Osteocyte (in vitro differentiated cells): ENCODE data around the gene ANO9. TPM values are rescaled to one million over a fixed set of nuclear protein-coding genes. Genes with fewer than 3 reads are reported as not detected.
"Not testable (repeated sequence)": the region's sequence is repeated elsewhere in the genome, so short reads cannot be mapped to it uniquely, and the experiment has no call there.

Experiments used
- DNase-seq: peaks from one replicate; pipeline ENCODE4 v3.0.0; 2021; ENCODE audit warnings: mixed read lengths; ENCODE audit not compliant: unreplicated experiment; ENCODE audit errors: extremely low spot score
- H3K27ac Mint-ChIP-seq: one replicate; pipeline ENCODE4 v1.8.0; 2021; ENCODE audit warnings: mild to moderate bottlenecking, mixed read lengths; ENCODE audit not compliant: unreplicated experiment
- H3K27me3 Mint-ChIP-seq: one replicate; pipeline ENCODE4 v1.8.0; 2021; ENCODE audit warnings: mixed read lengths; ENCODE audit not compliant: unreplicated experiment
- H3K36me3 Mint-ChIP-seq: one replicate; pipeline ENCODE4 v1.8.0; 2021; ENCODE audit warnings: mixed read lengths; ENCODE audit not compliant: unreplicated experiment
- H3K4me1 Mint-ChIP-seq: one replicate; pipeline ENCODE4 v1.8.0; 2021; ENCODE audit warnings: mixed read lengths; ENCODE audit not compliant: unreplicated experiment
- H3K4me3 Mint-ChIP-seq: one replicate; pipeline ENCODE4 v1.8.0; 2021; ENCODE audit warnings: mild to moderate bottlenecking, moderate library complexity, mixed read lengths; ENCODE audit not compliant: unreplicated experiment
- H3K9me3 Mint-ChIP-seq: one replicate; pipeline ENCODE4 v1.8.0; 2021; ENCODE audit warnings: mixed read lengths; ENCODE audit not compliant: unreplicated experiment
- total RNA-seq: library from RNA; stranded (reverse); gene quantifications from 2 replicates; pipeline ENCODE4 v1.2.1, GENCODE V29; 2021
- TF ChIP-seq, protein P1 (sequence below): fragments of 200-600 bp; sonication (generic); IDR thresholded peaks from 2 replicates; pipeline ENCODE4 v1.5.0; 2021; ENCODE audit warnings: antibody characterized with exemption, mild to moderate bottlenecking, moderate library complexity

Gene ANO9
- total RNA-seq, 1 donor from 2014 or later, result not detected

DNA sequence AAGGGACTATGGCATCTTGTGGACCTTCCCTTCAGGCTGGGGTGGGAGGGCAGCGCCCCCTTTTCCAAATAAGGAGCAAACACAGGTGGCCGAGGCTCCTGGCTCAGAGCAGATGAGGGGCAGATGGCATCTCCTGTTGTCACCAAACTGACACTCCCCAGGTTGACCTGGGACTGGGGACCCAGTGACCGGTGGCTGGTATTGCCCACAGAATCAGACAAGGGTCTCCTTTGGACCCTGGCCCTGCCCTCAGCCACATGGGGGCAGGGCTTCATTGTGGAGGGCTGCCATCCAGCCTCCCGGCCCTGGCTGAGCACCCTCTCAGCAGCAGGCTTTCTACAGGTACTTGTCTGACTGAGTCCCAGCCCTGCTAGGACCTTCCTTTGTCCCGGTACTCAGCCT lies 26.2 kb downstream of the ANO9 start:
- H3K36me3 Mint-ChIP-seq, result no peaks in the 10 kb centered on the region
- H3K27ac Mint-ChIP-seq, result peak overlapping the region; percentile 10
- H3K9me3 Mint-ChIP-seq, result no peaks in the 10 kb centered on the region
- no peaks in the 10 kb centered on the region for H3K27me3 Mint-ChIP-seq
- peak overlapping the region; percentile 33 for H3K4me3 Mint-ChIP-seq
- TF ChIP-seq, protein P1, sequence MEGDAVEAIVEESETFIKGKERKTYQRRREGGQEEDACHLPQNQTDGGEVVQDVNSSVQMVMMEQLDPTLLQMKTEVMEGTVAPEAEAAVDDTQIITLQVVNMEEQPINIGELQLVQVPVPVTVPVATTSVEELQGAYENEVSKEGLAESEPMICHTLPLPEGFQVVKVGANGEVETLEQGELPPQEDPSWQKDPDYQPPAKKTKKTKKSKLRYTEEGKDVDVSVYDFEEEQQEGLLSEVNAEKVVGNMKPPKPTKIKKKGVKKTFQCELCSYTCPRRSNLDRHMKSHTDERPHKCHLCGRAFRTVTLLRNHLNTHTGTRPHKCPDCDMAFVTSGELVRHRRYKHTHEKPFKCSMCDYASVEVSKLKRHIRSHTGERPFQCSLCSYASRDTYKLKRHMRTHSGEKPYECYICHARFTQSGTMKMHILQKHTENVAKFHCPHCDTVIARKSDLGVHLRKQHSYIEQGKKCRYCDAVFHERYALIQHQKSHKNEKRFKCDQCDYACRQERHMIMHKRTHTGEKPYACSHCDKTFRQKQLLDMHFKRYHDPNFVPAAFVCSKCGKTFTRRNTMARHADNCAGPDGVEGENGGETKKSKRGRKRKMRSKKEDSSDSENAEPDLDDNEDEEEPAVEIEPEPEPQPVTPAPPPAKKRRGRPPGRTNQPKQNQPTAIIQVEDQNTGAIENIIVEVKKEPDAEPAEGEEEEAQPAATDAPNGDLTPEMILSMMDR, result no peak
- H3K4me1 Mint-ChIP-seq, result peaks cover 28% of the 10 kb centered on the region
- no peak for DNase-seq

DNA sequence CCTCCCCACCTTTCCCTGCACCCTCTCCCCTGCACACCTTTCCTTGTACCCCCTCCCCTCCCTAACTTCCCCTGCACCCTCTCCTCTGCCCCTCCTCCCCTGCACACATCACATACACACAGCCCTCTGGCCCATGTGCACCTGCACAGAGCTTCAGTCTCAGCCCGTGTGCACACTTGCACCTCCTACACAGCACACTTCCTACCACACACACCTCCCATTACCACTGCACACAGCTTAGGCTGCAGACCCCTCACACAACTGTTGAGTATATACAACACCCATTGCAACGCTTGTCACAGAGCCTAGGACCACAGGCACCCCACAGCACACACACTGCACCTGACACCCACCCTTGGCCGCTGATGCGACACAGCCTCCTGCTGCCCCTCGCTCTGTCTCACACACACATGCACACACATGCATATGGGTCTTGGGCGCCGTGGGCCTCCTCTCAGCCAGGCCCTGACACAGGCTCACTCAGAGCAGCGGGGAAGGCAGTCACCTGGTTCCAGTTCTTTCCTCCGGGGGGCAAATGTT lies 27.4 kb downstream of the ANO9 start:
- H3K4me3 Mint-ChIP-seq, result no peak overlapping the region
- TF ChIP-seq, protein P1, result no peak
- no peaks in the 10 kb centered on the region for H3K9me3 Mint-ChIP-seq

DNA sequence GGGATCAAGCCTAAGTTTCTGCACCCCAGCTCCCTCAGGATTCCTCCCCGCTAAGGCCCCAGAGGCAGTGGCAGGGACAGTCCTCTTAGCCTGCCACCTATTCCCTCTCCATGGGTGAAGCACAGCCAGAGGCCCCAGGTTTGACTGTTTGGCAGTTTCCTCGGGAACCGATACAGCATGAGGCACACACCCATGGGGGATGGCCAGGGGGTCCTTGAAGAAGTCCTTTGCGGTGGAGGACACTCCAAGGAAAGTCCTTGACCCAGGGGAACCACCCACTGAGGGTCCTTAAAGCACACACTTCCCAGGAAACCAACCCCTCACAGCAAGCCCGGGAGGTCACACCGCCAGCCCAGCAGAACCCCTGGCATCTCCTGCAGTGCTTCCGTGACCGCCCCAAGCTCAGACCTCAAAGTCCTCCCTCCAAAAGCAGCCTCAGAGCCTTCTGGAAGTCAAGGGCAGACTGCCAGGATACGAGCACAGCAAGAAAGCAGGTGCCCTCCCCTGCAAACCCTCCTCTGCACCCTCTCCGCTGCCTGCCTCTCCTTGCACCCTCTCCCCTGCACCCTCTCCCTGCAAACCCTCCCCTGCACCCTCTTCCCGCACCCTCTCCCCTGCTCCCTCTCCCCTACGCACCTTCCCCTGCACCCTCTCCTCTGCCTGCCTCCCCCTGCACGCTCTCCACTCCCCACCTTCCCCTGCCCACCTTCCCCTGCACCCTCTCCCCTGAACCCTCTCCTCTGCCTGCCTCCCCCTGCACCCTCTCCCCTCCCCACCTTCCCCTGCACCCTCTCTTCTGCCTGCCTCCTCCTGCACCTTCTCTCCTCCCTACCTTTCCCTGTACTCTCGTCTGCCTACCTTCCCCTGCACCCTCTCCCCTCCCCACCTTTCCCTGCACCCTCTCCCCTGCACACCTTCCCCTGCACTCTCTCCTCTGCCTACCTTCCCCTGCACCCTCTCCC lies 28.4 kb downstream of the ANO9 start:
- TF ChIP-seq, protein P1, result no peak
- Mint-ChIP-seq H3K36me3 (no peaks in the 10 kb centered on the region), H3K27me3 (no peaks in the 10 kb centered on the region), H3K27ac (no peak overlapping the region), H3K9me3 (no peaks in the 10 kb centered on the region), H3K4me1 (peaks cover 40% of the 10 kb centered on the region), H3K4me3 (no peak overlapping the region)
- no peak for DNase-seq

More for the DNA sequence above, 27.4 kb downstream of the ANO9 start:
- Mint-ChIP-seq H3K27ac (no peak overlapping the region), H3K4me1 (peaks cover 36% of the 10 kb centered on the region), H3K36me3 (no peaks in the 10 kb centered on the region), H3K27me3 (no peaks in the 10 kb centered on the region)
- DNase-seq, result no peak

DNA sequence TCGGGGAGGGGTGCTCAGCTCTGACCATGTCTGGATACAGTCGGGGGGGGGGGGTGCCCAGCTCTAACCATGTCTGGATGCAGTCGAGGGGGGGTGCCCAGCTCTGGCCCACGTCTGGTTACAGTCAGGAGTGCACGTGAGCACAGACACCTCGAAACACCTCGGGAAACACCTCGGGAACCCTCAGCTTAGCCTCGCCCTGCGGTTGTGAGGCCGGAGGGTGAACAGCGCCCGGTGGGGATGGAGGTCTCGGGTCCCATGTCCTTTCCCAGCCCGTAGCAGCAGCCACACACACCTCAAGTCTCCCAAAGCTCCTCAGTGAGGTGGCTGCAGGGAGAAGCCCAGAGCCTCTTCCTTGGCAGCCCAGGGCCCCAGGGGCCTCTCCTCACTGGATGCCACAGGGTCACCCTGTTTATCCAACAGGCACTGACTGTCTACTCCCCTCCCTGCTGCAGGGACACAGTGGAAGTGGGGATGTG lies 29.1 kb downstream of the ANO9 start:
- no peak for DNase-seq
- TF ChIP-seq, protein P1, result no peak
- Mint-ChIP-seq H3K27ac (no peak overlapping the region), H3K4me1 (peaks cover 39% of the 10 kb centered on the region), H3K4me3 (no peak overlapping the region), H3K36me3 (no peaks in the 10 kb centered on the region), H3K27me3 (no peaks in the 10 kb centered on the region), H3K9me3 (no peaks in the 10 kb centered on the region)

DNA sequence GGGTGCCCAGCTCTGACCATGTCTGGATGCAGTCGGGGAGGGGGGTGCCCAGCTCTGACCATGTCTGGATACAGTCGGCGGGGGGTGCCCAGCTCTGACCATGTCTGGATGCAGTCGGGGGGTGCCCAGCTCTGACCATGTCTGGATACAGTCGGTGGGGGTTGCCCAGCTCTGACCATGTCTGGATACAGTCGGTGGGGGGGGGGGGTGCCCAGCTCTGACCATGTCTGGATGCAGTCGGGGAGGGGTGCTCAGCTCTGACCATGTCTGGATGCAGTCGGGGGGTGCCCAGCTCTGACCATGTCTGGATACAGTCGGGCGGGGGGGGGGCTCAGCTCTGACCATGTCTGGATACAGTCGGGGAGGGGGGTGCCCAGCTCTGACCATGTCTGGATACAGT lies 30.3 kb downstream of the ANO9 start:
- not testable (repeated sequence) for H3K36me3 Mint-ChIP-seq, H3K27ac Mint-ChIP-seq, H3K4me3 Mint-ChIP-seq, DNase-seq, H3K9me3 Mint-ChIP-seq, H3K27me3 Mint-ChIP-seq
- H3K4me1 Mint-ChIP-seq, result peaks cover 37% of the 10 kb centered on the region

DNA sequence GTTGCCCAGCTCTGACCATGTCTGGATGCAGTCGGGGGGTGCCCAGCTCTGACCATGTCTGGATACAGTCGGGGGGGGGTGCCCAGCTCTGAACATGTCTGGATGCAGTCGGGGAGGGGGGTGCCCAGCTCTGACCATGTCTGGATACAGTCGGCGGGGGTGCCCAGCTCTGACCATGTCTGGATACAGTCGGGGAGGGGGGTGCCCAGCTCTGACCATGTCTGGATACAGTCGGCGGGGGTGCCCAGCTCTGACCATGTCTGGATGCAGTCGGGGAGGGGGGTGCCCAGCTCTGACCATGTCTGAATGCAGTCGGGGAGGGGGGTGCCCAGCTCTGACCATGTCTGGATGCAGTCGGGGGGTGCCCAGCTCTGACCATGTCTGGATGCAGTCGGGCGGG lies 31.1 kb downstream of the ANO9 start:
- not testable (repeated sequence) for H3K27me3 Mint-ChIP-seq, DNase-seq, H3K9me3 Mint-ChIP-seq

More for the DNA sequence above, 31.1 kb downstream of the ANO9 start:
- H3K4me1 Mint-ChIP-seq, result peaks cover 33% of the 10 kb centered on the region
- H3K36me3 Mint-ChIP-seq, H3K27ac Mint-ChIP-seq, H3K4me3 Mint-ChIP-seq: not testable (repeated sequence)
